Stimulated activated CD4-positive, alpha-beta T cell treated with anti-CD3 and anti-CD28 coated beads, Interleukin-2, amount 100 ng/mL, for 24 hours (primary cell): ENCODE measurements around the gene ZNF562.
A peak's percentile ranks its signal among the peaks of the same experiment; 100 is the strongest.
"Not testable (repeated sequence)": the region's sequence is repeated elsewhere in the genome, so short reads cannot be mapped to it uniquely, and the experiment has no call there.

Source experiments
- DNase-seq, 2 donors: peaks; one replicate each; pipeline ENCODE4 v3.0.0-alpha.2; 2020

ZNF562 gene

DNA sequence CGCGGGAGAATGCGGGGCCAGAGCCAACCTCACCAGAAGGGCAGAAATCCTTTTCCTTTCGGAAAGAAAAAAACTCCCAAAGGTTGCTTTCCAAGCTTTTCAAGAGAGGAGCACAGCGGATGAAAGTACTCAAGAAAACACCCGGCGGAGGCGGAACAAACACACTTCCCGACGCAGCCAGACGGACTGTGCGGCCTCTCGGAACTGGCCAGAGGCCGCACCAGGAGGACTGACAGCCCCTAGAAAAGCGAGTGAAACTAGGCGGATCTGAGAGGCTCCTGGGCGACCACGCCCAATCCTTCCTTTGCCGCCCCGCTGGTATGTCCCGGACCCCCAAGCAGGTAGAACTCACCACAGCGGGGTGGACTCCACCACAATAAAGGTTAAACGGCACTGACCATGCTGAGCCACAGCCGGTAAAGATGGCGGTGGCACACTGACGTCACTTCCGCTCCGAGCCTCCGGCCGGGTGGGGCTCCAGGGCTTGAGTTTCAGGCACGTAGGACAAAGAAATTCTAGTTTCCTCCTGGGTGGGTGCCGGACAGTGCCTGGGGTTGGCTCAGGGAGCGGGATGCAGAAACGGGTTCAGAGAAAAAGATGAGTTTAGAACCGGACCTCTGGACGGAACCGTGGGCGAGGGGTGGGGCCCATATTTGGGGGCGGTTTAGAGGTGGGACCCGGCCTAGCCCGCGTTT is at the start of gene ZNF562:
Gene ZNF562, minus strand, starts transcription at position 438 of the 695 bp plus-strand sequence. CDS start 14,356 bp downstream, outside the sequence.
- DNase-seq, result peak; percentile 85

DNA sequence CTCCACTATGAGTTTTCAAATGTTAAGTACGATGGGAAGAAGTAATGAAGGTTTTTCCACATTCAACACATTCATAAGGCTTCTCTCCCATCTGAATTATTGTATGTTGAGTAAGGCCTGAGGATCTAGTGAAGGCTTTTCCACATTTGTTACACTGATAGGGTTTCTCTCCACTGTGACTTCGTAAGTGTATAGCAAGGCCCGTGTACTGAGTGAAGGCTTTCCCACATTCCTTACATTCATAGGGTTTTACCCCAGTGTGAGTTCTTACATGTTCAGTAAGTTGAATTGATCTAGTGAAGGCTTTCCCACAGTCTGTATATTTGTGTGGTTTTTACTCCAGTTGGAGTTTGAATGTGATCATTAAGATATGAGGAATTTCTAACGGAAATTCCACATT is 49.3 kb upstream of the ZNF562 start:
- DNase-seq, result no peak

DNA sequence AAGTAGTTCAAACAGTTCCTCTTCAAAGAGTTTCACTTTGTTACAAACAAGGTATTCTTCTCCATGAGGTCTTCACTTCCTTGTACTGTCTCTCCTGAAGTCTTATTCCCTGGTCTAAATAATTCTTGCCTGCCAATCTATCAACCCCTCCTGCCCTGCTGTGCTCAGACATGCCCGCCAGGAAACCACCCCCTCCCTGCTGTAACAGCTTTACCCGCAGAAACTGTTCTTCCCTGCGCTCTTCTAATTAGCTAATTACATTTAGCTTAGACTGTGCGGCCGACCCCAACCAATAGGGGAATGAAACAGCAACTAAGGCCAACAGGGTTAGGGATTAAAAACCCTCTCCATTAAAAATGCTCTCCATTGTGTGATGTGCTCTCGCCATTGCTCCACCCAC is 47.0 kb upstream of the ZNF562 start:
- DNase-seq, result no peak

DNA sequence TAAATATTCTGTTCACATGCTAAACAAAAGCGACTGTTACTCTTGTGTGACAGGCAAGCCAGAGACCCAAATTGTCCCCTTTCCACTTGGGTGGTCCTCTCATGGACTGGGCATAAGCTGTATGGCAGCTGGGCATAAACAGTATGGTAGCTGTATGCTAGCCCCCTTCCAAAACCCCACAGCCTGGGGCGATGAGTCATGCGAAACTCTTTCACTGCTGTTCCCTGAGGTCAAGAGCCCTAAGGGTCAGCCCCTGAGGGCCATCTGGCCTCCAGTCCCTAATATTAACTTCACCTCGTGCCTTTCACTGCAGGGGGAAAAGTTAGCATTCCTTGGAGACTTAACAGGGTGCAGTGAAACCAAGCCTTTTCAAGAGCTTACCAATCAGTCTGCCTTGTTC is 45.6 kb upstream of the ZNF562 start:
- DNase-seq, result no peak

DNA sequence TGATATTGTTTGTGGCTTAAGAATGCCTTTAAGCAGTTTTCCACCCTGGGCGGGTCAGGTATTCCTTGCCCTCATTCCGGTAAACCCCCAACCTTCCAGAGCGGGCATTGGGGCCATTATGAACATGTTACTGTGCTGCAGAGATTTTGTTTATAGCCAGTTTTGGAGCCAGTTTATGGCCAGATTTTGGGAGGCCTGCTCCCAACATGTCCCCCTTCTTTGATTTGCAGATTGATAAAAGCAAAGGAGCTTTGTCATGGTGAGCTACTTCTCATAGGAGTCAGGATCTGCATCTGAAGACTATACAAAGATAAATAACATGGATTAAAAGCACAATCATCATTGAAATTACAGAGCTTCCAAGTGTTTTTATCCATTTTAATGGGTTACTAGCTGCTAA is 36.9 kb upstream of the ZNF562 start:
- no peak for DNase-seq

DNA sequence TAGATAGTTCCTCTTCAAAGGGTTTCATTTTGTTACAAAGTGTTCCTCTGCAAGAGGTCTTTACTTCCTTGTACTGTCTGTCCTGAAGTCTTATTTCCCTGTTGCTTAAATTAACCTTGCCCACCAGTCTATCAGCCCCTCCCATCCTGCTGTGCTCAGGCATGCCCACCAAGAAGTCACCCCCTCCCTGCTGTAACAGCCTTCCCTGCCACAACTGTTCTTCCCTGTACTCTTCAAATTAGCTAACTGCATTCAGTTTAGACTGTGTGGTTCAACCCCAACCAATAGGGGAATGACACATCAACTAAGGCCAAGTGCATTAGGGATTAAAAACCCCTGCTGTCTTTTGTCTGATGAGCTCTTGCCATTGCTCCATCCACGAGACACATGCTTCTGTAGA is 34.4 kb upstream of the ZNF562 start:
- no peak for DNase-seq

DNA sequence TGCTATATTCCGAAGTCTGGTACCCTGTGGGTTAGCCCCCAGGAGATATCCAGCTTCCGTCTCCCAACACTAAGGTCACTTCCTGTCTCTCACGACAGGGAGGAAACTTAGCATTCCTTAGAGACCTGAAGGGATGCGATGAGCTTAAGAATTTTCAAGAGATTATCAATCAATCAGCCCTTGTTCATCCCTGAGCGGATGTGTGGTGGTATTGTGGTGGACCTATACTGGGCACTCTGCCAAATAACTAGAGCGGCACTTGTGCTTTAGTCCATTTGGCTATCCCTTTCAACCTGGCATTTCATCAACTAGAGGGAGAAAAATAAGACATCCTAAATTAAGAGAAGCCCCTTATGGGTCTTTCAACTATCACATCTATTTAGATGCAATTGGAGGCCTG is 30.9 kb upstream of the ZNF562 start:
- DNase-seq, result no peak

DNA sequence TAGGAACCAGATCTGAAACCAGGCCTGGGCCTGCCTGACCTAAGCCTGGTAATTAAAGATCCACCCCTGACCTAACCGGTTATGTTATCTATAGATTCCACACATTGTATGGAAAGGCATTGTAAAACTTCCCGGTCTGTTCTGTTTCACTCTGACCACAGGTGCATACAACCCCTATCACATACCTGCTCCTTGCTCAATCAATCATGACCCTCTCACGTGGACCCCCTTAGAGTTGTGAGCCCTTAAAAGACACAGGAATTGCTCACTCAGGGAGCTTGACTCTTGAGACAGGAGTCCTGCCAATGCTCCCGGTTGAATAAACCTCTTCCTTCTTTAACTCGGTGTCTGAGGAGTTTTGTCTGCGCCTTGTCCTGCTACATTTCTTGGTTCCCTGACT is 27.3 kb upstream of the ZNF562 start:
- no peak for DNase-seq

DNA sequence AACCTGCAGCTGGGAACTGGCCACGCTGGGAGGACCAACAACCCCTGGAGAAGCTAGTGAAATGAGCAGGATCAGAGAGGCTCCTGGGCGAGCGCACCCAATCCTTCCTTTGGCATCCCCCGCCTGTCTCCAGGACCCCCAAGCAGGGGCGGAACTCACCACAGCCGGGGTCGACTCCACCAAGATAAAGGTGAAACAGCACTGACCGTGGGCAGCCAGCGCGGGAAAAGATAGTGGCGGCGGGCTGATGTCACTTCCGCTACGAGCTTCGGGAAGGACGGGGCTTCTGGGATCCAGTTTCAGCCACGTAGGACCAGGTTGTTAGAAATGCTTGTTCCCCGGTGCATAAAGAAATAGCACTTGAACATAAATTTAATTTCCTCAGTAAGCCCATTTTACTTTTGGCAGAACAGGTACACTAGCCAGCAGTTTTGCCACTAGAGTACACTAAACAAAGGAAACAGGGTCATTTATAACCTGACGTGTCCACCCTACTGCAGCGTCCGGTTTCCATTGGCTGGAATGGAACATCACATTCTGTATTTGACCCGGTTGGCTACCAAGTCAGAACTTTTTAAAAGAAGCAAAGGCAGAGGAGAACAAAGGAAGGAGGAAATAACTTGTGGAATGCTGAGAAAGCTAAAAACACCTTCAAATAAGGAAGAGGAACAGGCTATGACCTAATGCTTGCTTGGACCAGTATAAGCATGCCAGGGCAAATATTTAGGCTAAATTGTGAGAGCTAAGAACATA is 25.5 kb upstream of the ZNF562 start:
- DNase-seq, result no peak

DNA sequence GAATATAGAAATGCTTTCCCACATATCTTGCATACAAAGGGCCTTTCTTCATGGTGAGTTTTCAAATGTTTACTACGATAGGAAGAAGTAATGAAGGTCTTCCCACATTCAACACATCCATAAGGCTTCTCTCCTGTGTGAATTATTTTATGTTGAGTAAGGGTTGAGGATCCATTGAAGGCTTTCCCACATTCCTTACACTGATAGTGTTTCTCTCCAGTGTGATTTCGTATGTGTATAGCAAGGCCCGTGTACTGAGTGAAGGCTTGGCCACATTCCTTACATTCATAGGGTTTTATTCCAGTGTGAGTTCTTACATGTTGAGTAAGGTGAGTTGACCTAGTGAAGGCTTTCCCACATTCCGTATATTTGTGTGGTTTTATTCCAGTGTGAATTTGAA is 15.4 kb upstream of the ZNF562 start:
- not testable (repeated sequence) for DNase-seq

DNA sequence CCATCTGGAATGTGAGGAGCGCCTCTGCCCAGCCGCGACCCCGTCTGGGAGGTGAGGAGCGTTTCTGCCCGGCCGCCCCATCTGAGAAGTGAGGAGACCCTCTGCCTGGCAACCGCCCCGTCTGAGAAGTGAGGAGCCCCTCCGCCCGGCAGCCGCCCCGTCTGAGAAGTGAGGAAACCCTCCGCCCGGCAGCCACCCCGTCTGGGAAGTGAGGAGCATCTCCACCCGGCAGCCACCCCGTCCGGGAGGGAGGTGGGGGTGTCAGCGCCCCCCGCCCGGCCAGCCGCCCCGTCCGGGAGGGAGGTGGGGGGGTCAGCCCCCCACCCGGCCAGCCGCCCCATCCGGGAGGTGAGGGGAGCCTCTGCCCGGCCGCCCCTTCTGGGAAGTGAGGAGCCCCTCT is 5.1 kb upstream of the ZNF562 start:
- DNase-seq, result not testable (repeated sequence)

DNA sequence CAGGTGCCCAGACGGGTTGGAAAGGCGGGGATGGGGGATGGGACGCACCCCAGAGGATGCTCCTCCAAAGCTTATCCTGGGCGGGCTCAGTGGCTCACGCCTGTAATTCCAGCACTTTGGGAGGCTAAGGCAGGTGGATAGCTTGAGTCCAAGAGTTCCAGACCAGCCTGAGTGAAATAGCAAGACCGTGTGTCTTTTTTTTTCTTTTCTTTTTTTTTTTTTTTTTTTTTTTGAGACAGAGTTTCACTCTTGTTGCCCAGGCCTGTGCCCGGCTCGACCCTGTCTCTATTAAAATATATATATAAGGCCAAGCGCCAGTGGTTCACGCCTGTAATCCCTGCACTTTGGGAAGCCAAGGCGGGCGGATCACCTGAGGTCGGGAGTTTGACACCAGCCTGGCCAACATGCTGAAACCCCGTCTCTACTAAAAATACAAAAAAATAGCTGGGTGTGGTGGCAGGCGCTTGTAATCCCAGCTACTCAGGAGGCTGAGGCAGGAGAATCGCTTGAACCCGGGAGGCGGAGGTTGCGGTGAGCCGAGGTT is 530 bp upstream of the ZNF562 start:
- not testable (repeated sequence) for DNase-seq

DNA sequence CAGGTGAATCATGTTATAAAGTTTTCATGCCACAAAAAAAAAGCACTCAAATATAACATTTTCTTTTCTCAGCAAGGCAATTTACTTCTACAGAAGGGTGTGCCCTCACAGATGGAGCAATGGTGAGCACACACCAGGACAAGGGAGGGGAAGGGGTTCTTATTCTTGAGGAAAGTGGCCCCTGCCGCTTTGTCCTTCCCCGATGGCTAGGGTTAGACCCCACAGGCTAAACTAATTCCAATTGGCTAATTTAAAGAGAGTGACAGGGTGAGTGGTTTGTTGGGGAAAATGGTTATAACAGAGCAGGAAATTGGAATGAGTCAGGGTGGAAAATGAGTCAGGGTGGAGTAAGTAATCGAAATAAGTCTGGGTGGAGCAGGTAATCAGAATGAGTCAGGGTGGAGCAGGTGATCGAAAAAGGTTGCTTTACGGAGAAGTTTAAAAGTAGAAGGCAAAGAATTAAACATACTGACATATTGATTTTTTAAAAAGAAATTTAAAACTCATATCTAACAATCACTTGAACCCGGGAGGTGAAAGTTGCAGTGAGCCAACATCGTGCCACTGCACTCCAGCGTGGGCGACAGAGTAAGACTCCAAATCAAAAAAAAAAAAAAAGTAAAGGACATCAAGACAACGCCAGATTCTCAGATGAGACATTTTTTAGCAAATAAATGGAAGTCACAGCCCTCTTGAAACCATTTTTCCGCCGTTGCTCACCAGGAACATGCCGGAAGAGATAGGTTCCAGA is 813 bp downstream of the ZNF562 start:
- peak; percentile 15 to 42 for DNase-seq

DNA sequence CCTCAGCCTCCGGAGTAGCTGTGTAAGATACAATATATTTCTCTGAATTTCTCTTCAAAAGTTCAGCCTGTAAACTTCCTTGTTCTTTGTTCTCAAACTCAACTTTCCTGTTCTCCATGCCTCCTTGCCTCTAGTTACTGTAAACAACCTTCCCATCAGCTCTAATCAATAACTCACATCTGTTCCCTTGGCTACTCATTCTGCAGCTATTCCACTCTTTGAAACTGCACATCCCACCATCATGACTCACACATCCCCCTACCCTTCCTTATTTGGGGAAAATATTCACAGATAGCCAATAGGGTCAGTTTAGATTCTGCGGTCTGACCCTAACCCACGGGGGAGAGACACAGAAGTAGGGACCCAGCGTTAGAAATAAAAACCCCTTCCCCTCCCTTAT is 2.0 kb downstream of the ZNF562 start:
- no peak for DNase-seq

DNA sequence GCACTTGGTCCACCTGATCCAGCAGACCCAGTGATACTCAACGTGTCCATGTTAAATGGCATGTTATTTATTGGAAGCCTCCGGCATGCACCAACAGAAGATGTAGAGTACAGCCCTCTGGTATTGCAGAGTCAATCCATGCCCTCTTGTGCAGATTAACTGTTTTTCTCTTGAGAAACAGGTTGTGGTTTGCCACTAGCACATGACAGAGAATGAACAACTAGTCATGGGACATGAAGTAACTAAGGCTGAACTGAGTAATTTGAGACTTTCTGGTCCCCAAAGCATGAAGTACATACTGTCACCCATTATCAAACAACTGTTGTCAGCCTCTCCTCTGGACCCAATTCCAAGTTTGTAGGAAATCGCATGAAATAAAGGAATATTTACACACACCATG is 3.2 kb downstream of the ZNF562 start:
- no peak for DNase-seq

DNA sequence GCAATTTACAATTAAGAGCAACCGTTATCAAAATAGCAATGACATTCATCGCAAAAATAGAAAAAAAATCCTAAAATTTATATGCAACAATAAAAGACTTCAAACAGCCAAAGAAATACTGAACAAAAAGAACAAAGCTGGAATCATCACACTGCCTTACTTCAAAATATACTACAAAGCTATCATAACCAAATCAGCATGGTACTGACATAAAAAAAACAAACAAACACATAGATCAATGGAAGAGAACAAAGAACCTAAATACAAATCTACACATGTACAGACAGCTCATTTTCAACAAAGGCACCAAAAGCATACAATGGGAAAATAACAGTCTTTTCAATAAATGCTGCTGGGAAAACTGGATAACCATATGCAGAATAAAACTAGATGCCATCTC is 6.4 kb downstream of the ZNF562 start:
- DNase-seq, result no peak

DNA sequence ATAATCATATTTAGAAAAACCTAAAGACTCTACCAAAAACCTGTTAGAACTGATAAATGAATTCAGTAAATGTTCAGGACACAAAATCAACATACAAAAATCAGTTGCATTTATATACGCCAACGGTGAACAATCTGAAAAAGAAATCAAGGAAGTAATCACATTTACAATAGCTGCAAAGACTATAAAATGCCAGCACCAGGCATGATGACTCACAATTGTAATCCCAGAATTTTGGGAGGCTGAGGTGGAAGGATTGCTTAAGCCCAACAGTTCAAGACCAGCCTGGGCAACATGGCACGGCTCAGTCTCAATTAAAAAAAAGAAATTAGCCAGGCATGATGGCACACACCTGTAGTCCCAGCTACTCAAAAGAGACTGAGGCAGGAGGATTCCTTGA is 7.0 kb downstream of the ZNF562 start:
- no peak for DNase-seq

DNA sequence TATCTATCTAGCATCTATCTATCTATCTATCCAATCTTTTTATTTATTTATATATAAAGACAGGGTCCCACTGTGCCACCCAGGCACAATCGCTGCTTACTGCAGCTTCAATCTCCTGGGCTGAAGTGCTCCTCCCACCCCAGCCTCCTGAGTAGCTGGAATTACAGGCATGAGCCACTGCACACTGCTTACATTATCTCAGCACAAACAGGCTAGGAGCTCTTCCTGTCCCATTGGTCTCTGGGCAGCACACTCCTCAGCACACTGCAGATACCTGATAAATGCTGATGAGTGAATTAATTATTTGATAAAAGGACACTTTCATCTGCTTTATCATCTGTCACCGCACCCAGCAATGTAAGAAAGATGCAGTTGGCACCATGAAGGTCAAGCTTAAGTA is 16.1 kb downstream of the ZNF562 start:
- no peak for DNase-seq

DNA sequence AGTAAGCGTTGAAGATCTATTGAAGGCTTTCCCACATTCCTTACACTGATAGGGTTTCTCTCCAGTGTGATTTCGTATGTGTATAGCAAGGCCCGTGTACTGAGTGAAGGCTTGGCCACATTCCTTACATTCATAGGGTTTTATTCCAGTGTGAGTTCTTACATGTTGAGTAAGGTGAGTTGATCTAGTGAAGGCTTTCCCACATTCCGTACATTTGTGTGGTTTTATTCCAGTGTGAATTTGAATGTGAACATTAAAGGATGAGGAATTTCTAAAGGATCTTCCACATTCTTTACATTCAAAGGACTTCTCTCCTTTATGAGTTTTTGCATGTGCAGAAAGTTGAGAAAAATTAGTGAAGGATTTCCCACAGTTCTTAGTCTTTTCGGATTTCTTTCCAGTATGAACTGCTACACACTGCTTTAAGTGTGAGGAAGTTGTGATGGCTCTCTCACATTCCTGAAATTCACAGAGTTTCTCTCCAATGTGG is 21.8 kb downstream of the ZNF562 start:
- DNase-seq, result not testable (repeated sequence)

DNA sequence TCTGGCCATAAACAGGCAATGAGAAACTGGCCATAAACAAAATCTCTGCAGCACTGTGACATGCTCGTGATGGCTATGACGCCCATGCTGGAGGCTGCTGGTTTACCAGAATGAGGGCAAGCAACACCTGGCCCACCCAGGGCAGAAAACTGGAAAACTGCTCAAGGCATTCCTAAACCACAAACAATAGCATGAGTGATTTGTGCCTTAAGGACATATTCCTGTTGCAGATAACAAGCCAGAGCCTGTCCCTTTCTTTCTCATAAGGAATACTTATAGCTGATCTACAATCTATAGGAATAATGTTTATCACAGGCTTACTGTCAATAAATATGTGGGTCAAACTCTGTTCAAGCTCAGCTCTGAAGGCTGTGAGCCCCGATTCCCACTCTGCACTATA is 23.4 kb downstream of the ZNF562 start:
- not testable (repeated sequence) for DNase-seq

DNA sequence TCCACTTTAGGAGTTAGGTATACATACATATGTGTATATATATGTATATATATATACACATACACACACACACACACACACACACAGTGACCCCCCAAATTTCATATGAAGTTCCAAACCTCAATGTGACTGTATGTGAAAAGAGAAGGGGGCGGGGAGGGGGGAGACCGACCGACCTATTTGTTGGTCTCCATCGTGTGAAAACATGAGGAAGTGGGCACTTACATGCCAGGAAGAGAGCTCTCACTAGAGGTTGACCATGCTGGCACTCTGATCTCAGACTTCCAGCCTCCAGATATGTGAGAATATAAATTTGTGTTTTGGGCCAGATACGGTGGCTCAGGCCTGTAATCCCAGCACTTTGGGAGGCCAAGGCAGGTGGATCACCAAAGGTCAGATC is 24.6 kb downstream of the ZNF562 start:
- no peak for DNase-seq

DNA sequence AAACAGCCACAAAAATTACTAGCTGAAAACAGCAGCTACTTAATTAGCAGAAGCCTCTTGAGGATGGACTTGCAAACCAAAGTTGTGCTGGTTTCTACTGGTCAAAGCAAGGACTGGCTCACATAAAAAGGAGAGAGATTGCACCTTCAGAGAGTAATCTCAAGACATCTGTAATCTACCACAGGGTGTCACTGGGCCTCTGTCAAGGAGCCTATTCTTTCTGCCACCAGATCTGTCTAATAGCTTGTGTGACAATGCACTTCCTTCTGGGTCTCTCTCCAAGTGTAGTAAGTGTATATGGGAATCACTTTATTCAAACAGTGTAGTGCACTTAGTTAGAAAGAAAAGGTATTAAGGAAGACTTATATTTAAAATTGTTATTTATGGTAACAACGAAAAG is 29.4 kb downstream of the ZNF562 start:
- no peak for DNase-seq

DNA sequence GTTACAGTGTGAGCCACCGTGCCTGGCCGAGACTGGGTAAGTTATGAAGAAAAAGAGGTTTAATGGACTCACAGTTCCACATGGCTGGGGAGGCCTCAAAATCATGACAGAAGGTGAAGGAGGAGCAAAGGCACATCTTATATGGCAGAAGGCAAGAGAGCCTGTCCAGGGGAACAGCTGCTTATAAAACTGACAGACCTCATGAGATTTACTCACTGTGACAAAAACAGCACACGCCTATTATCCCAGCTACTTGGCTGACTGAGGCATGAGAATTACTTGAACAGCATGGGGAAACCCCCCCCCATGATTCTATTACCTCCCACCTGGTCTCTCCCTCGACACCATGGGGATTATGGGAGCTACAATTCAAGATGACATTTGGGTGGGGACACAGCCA is 30.4 kb downstream of the ZNF562 start:
- DNase-seq, result no peak
